Panc1 (cell line): ENCODE data around the gene RBMS3. TPM values are rescaled to one million over a fixed set of nuclear protein-coding genes. Genes with fewer than 3 reads are reported as not detected.

Experiments used
- ATAC-seq: fragments of 200-7000 bp; cut with Tn5 transposase; 2 replicates; pipeline ENCODE4 v1.9.1; 2020; ENCODE audit warnings: mild to moderate bottlenecking, moderate library complexity
- BruUV-seq: library from RNA; stranded (reverse); fragments of 400-500 nt; replicated peaks from 2 replicates; lab custom pipeline; 2021; lab: Mats Ljungman, UMichigan
- CTCF ChIA-PET: fragments of 300-600 bp; sonication (Branson Sonifier 250); formaldehyde crosslinking; loops from one replicate; lab custom pipeline; 2022; ENCODE audit warnings: antibody characterized with exemption; lab: Charles Lee
- POLR2A ChIA-PET: fragments of 300-600 bp; sonication (Branson Sonifier 250); formaldehyde crosslinking; loops from one replicate; lab custom pipeline; 2022; ENCODE audit warnings: antibody characterized with exemption; lab: Charles Lee
- DNase-seq: peaks from one replicate; pipeline ENCODE4 v3.0.0-alpha.2; 2010; ENCODE audit warnings: low read depth, low spot score
- H3K27ac ChIP-seq: 2 replicates; pipeline ENCODE4 v1.5.1; 2011; ENCODE audit warnings: mild to moderate bottlenecking, low read length, inconsistent platforms
- H3K27me3 ChIP-seq: fragments of 200-500 bp; sonication (Bioruptor generic); 2 replicates; pipeline ENCODE4 v1.6.0; 2014; ENCODE audit warnings: low read length, inconsistent platforms; ENCODE audit not compliant: control insufficient read depth, insufficient read depth
- H3K36me3 ChIP-seq: fragments of 200-500 bp; sonication (Bioruptor generic); 2 replicates; pipeline ENCODE4 v1.5.1; 2014; ENCODE audit warnings: inconsistent platforms, mild to moderate bottlenecking, low read length, moderate library complexity; ENCODE audit not compliant: control insufficient read depth, insufficient read depth
- H3K4me1 ChIP-seq: 2 replicates; pipeline ENCODE4 v1.5.1; 2011; ENCODE audit warnings: inconsistent platforms, mild to moderate bottlenecking, low read length, moderate library complexity; ENCODE audit not compliant: control insufficient read depth, insufficient read depth
- H3K4me3 ChIP-seq, 2 experiments: 2 replicates each; pipeline ENCODE4 v1.5.1; 2011 to 2012; ENCODE audit warnings: low read depth in 2 of 2, low read length in 2 of 2, mild to moderate bottlenecking in 2 of 2, inconsistent platforms in 1 of 2, moderate library complexity in 1 of 2
- H3K9me3 ChIP-seq: fragments of 200-500 bp; sonication (Bioruptor generic); 2 replicates; pipeline ENCODE4 v1.5.1; 2014; ENCODE audit warnings: low read depth, mild to moderate bottlenecking, inconsistent platforms, low read length, moderate library complexity; ENCODE audit not compliant: control insufficient read depth, insufficient read depth
- CTCF ChIP-seq: fragments of 450-650 bp; IDR thresholded peaks from 2 replicates; pipeline ENCODE4 v1.5.1; 2017; ENCODE audit warnings: mild to moderate bottlenecking
- POLR2AphosphoS5 ChIP-seq: IDR thresholded peaks from 2 replicates; pipeline ENCODE4 v1.6.1; 2012; ENCODE audit warnings: mild to moderate bottlenecking, low read depth, low read length, moderate library complexity
- REST ChIP-seq, 2 experiments: IDR thresholded peaks; 2 replicates each; pipeline ENCODE4 v1.6.1; 2011 to 2012; ENCODE audit warnings: low read depth in 2 of 2, control low read depth in 1 of 2, low read length in 1 of 2, mild to moderate bottlenecking in 1 of 2, moderate library complexity in 1 of 2; ENCODE audit not compliant: insufficient read depth in 1 of 2
- SIN3A ChIP-seq: IDR thresholded peaks from 2 replicates; pipeline ENCODE4 v1.6.1; 2012; ENCODE audit warnings: low read depth, mild to moderate bottlenecking, low read length, moderate library complexity, borderline replicate concordance; ENCODE audit not compliant: insufficient read depth
- TCF7L2 ChIP-seq: IDR thresholded peaks from 2 replicates; pipeline ENCODE4 v1.6.1; 2011; ENCODE audit warnings: mild to moderate bottlenecking, low read depth, low read length, inconsistent platforms
- in situ Hi-C: cut with HindIII; loops from 2 replicates; pipeline ENCODE4 v1.10.0; 2016; ENCODE audit warnings: low sequenced_read_pairs, low pct_unique_long_range_greater_than_20kb
- intact Hi-C: fragments of 100-400 bp; cut with micrococcal nuclease; formaldehyde crosslinking; loops from one replicate; pipeline ENCODE4 v1.10.0; 2022; ENCODE audit not compliant: unreplicated experiment
- total RNA-seq: library from RNA; stranded (reverse); gene quantifications from one replicate; pipeline ENCODE4 v1.2.1, GENCODE V29; 2021; ENCODE audit not compliant: unreplicated experiment

RBMS3 gene
- total RNA-seq, 1 experiment from 2014 or later = 1.1 TPM

DNA sequence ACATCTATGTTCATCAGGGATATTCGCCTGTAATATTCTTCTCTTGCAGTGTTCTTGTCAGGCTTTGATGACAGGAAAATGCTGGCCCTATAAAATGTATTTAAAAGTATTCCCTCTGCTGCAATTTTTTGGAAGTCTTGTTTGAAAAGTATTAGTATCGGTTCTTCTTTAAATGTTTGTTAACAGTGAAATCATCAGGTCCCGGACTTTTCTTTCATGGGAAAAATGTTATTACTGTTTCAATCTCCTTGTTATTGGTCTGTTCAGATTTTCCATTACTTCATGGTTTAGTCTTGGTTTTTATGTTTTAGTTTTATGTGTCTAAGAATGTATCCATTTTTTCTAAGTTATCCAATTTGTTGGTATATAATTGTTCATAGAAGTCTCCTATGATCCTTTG lies 225.6 kb downstream of the RBMS3 start:
- Histone ChIP-seq H3K27ac (no peak overlapping the region), H3K36me3 (no peaks in the 10 kb centered on the region)
- BruUV-seq = no TSS peak

GRCh38 chr3:29511701-29512100 lies 230.8 kb downstream of the RBMS3 start:
- Histone ChIP-seq H3K27me3 (no peaks in the 10 kb centered on the region), H3K36me3 (no peaks in the 10 kb centered on the region), H3K4me1 (no peaks in the 10 kb centered on the region), H3K4me3 (no peak overlapping the region), H3K9me3 (no peaks in the 10 kb centered on the region), H3K27ac (no peak overlapping the region)
- DNase-seq (no peak), ATAC-seq (no peak)
- TF ChIP-seq TCF7L2 (no peak), CTCF (no peak), POLR2AphosphoS5 (no peak), SIN3A (no peak), REST (IDR thresholded peaks at IDR 0.05; ENCODE audit: insufficient read depth in 1 of 2, low read depth in 2 of 2, low read length in 1 of 2) (no peak)
- ChIA-PET CTCF (no interaction called here), POLR2A (no interaction called here)
- in situ Hi-C loops (no loop called here), intact Hi-C loops (no loop called here)
- no TSS peak for BruUV-seq

More for the DNA sequence above, 225.6 kb downstream of the RBMS3 start:
- POLR2A ChIA-PET = no interaction called here
- DNase-seq = no peak
- Histone ChIP-seq H3K27me3 (no peaks in the 10 kb centered on the region), H3K4me3 (no peak overlapping the region), H3K4me1 (no peaks in the 10 kb centered on the region), H3K9me3 (no peaks in the 10 kb centered on the region)
- no peak for ATAC-seq
- intact Hi-C loops (no loop called here), in situ Hi-C loops (no loop called here)
- CTCF ChIA-PET = no interaction called here
- TF ChIP-seq POLR2AphosphoS5 = no peak
- TF ChIP-seq REST (IDR thresholded peaks at IDR 0.05; ENCODE audit: insufficient read depth in 1 of 2, low read depth in 2 of 2, low read length in 1 of 2) = no peak
- TF ChIP-seq SIN3A = no peak
- no peak for TF ChIP-seq CTCF
